Body of pancreas (tissue), 4 donors: Measurements from ENCODE around the gene DPYD.

Experiments used
- CTCF ChIP-seq, 7 experiments: fragments of 450-650 bp in 4 of 7; fragments of 200-600 bp in 3 of 7; sonication (generic) in 3 of 7; IDR thresholded peaks; one replicate each; pipeline ENCODE4 v1.5.1; 2016 to 2019; ENCODE audit warnings: antibody characterized with exemption in 7 of 7
- POLR2A ChIP-seq, 3 donors: fragments of 450-650 bp; IDR thresholded peaks; one replicate each; pipeline ENCODE4 v1.6.1; 2016; ENCODE audit warnings: antibody characterized with exemption in 3 of 3, mild to moderate bottlenecking in 2 of 3

GRCh38 chr1:97610748-97611147 lies 310.1 kb downstream of the DPYD start:
- no peak for TF ChIP-seq CTCF (IDR thresholded peaks at IDR 0.05)
- no peak for TF ChIP-seq POLR2A (IDR thresholded peaks at IDR 0.05)
